Dendritic cell treated with granulocyte-macrophage colony-stimulating factor and Interleukin-4, amounts not matched to agents 40 ng/mL and 50 ng/mL, for 4 days (primary cell): Measurements from ENCODE around the gene STH.
A peak's percentile ranks its signal among the peaks of the same experiment; 100 is the strongest.

Experiments used
- H3K27ac Mint-ChIP-seq: one replicate; pipeline ENCODE4 v1.8.0; 2022; ENCODE audit warnings: mild to moderate bottlenecking, mixed read lengths
- H3K27me3 Mint-ChIP-seq: one replicate; pipeline ENCODE4 v1.8.0; 2022; ENCODE audit warnings: mild to moderate bottlenecking, mixed read lengths
- H3K36me3 Mint-ChIP-seq: one replicate; pipeline ENCODE4 v1.8.0; 2022; ENCODE audit warnings: low read depth, mixed read lengths
- H3K4me1 Mint-ChIP-seq: one replicate; pipeline ENCODE4 v1.8.0; 2022; ENCODE audit warnings: low read depth, mixed read lengths
- H3K4me3 Mint-ChIP-seq: one replicate; pipeline ENCODE4 v1.8.0; 2022; ENCODE audit warnings: mild to moderate bottlenecking, moderate library complexity, mixed read lengths
- H3K9me3 Mint-ChIP-seq: one replicate; pipeline ENCODE4 v1.8.0; 2022; ENCODE audit warnings: mixed read lengths
- intact Hi-C: fragments of 100-400 bp; cut with micrococcal nuclease; formaldehyde crosslinking; loops from one replicate; pipeline ENCODE4 v1.15.0; 2022

The STH gene

DNA sequence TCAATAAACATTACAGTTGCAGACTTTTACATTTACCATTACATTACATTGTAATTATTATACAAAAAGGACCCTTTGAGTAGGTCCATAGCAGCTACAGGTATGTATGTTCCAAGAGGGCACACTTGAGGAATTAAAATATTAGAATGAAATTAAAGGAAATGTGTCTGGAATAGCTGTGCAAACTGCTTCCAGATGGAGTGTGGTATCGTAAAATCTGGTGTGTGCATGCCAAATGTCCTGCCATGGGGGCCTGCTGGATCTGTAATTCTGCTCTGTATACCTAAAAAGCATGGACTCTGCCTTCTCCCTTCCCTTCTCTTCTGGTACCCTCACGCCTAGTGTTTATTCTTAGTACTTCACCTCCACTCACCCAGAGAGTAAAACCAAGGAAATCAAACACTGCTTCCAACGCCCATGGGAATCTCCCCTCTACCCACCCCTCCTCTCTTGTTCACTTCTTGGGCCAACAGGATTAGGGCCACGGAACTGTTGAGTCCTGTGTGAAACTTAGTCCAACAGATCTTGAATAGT is 38.7 kb downstream of the STH start:
- intact Hi-C loops = no loop called here
- no peaks in the 10 kb centered on the region for H3K9me3 Mint-ChIP-seq
- no peak overlapping the region for H3K4me3 Mint-ChIP-seq
- H3K4me1 Mint-ChIP-seq = no peaks in the 10 kb centered on the region
- no peaks in the 10 kb centered on the region for H3K27me3 Mint-ChIP-seq
- H3K36me3 Mint-ChIP-seq = peaks cover 100% of the 10 kb centered on the region
- peak overlapping the region; percentile 4 for H3K27ac Mint-ChIP-seq

DNA sequence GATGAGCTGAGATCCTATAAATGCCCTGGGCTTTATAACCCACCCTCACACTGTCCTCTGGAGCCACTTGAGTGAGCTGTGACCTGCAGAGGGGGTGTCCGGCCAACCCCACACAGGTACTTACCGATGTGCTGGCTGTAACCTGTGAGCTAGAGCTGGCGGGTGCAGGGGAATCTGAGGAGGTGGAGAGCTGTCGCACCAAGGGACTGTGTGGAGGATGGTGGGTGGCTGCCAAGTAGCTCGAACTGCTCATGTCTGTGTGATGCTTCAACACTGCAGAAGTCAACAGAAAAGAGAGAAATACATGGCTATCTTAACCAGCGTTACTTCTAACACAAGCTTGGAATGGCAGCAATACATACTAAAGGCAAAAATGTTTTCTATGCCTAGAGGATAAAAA is 39.4 kb downstream of the STH start:
- Mint-ChIP-seq H3K27me3 (no peaks in the 10 kb centered on the region), H3K4me1 (no peaks in the 10 kb centered on the region), H3K36me3 (peaks cover 99% of the 10 kb centered on the region), H3K27ac (peak overlapping the region; percentile 4), H3K4me3 (no peak overlapping the region), H3K9me3 (no peaks in the 10 kb centered on the region)
- intact Hi-C loops = no loop called here

DNA sequence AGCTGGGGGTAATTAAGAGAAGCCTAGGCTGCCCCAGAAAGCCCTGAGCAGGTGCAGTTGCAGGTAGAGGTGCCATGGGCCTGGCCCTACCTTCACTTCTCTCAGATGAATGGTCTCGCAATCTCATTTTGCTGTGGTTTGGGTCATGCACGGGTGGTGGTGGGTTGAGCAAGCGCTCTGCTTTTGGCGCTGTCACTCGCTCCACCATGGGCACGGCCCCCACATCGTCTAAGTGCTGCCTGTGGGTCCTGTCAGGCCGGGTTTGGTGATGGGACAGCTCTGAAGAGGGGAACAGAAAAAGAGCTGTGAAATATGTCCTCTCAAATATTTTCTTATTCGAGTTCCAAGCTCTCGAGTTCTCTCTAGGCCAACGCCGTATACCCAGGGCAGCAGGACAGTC is 39.9 kb downstream of the STH start:
- Mint-ChIP-seq H3K4me3 (no peak overlapping the region), H3K27me3 (no peaks in the 10 kb centered on the region), H3K9me3 (no peaks in the 10 kb centered on the region), H3K36me3 (peaks cover 99% of the 10 kb centered on the region), H3K4me1 (no peaks in the 10 kb centered on the region), H3K27ac (no peak overlapping the region)
- intact Hi-C loops = no loop called here

DNA sequence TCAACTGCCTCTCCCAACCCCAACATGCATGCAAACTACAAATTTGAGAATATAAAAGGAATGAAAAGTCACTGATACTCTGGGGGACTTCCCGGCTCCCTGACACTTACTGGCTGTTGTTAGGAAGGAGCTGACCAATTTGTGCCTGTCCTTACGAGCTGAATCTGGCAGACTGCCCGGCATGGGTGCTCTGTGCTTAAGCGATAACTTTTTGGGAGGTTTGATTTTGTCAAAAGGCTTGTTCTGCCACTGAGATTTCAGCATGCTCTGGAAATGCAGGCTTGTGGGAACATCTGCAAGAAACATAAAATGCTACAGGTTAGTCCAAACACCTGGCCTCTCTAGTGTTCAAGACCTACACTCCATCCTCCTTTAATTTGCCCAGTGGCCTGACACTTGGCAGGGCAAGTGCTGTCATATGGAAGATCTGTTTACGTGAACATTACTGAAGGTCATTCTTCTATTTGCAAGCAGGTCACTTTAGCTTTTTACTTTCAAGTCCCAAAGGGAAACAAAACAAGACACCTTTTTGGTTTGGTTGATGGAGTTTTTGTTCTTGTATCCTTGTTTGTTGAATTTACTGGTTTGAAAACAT is 40.6 kb downstream of the STH start:
- peaks cover 99% of the 10 kb centered on the region for H3K36me3 Mint-ChIP-seq
- no peaks in the 10 kb centered on the region for H3K27me3 Mint-ChIP-seq
- no peak overlapping the region for H3K27ac Mint-ChIP-seq
- no peak overlapping the region for H3K4me3 Mint-ChIP-seq
- intact Hi-C loops = loop anchor here (10.0 kb wide), 1 partner anchor 145 kb away; no protein-coding TSS in a partner anchor
- H3K9me3 Mint-ChIP-seq = no peaks in the 10 kb centered on the region
- peaks cover 7% of the 10 kb centered on the region for H3K4me1 Mint-ChIP-seq

DNA sequence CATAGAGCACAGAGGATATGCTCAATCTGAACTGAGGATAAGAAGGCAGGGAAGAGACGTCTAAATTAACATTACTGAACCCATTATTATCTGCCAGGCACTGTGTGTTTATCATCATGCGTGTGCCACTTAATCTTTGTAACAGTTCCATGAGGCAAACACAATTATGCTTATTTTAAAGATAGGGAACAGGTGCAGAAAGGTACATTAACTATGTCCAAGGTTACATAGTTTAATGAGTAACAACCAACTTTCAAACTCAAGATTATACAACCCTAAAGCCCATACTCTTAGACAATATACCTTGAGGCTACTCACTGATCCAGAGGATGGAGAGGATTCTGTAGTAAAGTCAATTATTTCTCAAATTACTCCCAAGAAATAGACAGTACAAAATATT is 43.2 kb downstream of the STH start:
- Mint-ChIP-seq H3K27ac (no peak overlapping the region), H3K9me3 (no peaks in the 10 kb centered on the region), H3K4me1 (peaks cover 9% of the 10 kb centered on the region), H3K36me3 (peaks cover 98% of the 10 kb centered on the region), H3K27me3 (no peaks in the 10 kb centered on the region), H3K4me3 (no peak overlapping the region)
- intact Hi-C loops = loop anchor here (10.0 kb wide), 1 partner anchor 143 kb away; no protein-coding TSS in a partner anchor

DNA sequence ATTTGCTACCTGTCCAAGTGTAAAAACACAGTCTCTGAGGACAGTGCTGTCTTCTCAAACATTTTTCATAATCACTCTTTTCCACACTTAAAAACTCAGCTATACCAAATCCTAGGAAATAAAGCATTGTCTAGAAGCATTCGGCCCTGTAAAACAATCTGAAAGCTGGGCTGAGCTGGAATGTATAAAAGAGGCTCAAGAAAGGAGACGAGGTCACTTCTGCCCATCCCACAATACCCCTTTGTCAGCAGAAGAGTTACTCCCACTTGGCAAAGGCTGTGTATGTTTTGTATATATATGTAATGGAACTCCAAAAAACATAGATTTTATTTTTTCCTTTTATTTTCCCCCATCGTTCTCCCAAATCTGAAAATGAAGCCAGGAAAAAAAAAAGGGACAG is 43.9 kb downstream of the STH start:
- intact Hi-C loops = loop anchor here (10.0 kb wide), 1 partner anchor 142 kb away; no protein-coding TSS in a partner anchor
- peaks cover 98% of the 10 kb centered on the region for H3K36me3 Mint-ChIP-seq
- no peaks in the 10 kb centered on the region for H3K27me3 Mint-ChIP-seq
- no peak overlapping the region for H3K4me3 Mint-ChIP-seq
- H3K4me1 Mint-ChIP-seq = peaks cover 9% of the 10 kb centered on the region
- no peak overlapping the region for H3K27ac Mint-ChIP-seq
- no peaks in the 10 kb centered on the region for H3K9me3 Mint-ChIP-seq

DNA sequence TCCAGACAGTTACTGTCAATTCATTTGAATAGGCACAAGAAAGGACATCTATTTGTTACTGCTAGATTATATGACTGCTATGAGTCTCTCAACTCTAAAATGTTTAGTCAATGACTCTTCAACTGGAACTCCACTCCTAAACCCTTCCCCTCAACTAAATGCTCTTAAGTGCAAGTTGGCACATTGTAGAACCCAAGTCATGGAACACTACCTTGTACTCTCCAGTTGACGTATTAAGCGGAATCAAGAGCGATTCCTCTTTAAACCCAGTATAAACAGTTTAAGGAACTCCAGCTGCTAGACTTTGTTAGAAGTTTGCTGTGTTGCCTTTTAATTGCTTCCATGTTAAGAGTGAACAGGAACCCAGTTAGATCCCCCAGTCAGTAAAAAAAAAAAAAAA is 44.6 kb downstream of the STH start:
- Mint-ChIP-seq H3K27me3 (no peaks in the 10 kb centered on the region), H3K36me3 (peaks cover 98% of the 10 kb centered on the region), H3K9me3 (no peaks in the 10 kb centered on the region), H3K4me3 (no peak overlapping the region), H3K4me1 (peaks cover 9% of the 10 kb centered on the region), H3K27ac (peak overlapping the region; percentile 12)
- intact Hi-C loops = loop anchor here (1.0 to 10.0 kb wide), 2 partner anchors 41 to 141 kb away; no protein-coding TSS in a partner anchor

DNA sequence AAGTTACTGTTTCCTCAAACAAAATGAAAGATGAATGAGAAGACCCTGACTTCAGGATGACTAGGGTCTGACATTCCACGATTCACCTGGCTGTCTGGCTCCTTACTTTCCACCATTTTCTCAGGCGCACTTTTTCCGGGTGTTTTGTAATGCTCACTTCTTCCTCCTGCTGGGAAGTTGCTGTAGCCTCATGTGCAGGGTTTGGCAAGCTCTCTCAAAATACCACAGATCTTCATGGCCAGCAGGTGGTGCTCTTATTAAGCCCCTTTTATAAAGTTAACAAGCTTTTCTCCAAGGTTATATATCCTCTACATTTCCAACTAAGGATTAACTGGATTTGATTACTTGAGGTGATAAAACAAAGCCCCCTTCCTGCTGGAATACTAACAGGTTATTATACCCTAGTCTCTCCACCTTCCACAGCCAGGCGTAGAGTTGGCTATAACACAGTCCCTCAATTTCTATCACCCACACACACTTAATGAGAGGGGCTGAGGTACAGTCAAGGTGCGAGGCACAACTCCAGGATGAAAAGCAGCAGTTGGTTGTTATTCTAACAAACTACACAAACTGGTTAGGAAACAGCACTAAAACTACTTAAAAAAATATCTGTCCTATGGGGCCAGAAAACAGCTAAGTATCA is 45.4 kb downstream of the STH start:
- H3K27ac Mint-ChIP-seq = no peak overlapping the region
- H3K27me3 Mint-ChIP-seq = no peaks in the 10 kb centered on the region
- H3K9me3 Mint-ChIP-seq = no peaks in the 10 kb centered on the region
- intact Hi-C loops = loop anchor here (1.0 to 10.0 kb wide), 2 partner anchors 42 to 140 kb away; no protein-coding TSS in a partner anchor
- H3K4me3 Mint-ChIP-seq = no peak overlapping the region
- H3K36me3 Mint-ChIP-seq = peaks cover 98% of the 10 kb centered on the region
- peaks cover 9% of the 10 kb centered on the region for H3K4me1 Mint-ChIP-seq

DNA sequence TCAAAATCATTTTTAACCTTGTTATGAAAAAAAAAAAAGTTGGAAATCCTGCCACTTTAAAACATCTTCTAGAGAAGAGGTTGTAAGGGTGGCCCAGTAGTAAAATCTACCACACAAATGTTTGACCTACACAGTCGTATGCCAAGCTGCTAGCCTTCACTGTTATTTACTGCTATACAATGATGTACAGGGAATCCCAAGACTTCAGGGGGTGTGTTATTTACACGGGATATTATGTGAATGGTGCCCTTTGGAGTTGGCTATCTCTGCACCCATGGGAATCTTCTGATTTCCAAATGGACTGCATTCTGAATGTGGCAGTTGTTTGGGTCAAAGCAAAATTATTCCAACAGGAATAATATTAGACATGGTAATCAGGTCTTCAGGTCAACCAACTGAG is 45.9 kb downstream of the STH start:
- Mint-ChIP-seq H3K9me3 (no peaks in the 10 kb centered on the region), H3K36me3 (peaks cover 98% of the 10 kb centered on the region), H3K4me1 (peaks cover 9% of the 10 kb centered on the region), H3K27me3 (no peaks in the 10 kb centered on the region), H3K27ac (no peak overlapping the region), H3K4me3 (no peak overlapping the region)
- intact Hi-C loops = loop anchor here (1.0 to 10.0 kb wide), 2 partner anchors 43 to 140 kb away; no protein-coding TSS in a partner anchor

DNA sequence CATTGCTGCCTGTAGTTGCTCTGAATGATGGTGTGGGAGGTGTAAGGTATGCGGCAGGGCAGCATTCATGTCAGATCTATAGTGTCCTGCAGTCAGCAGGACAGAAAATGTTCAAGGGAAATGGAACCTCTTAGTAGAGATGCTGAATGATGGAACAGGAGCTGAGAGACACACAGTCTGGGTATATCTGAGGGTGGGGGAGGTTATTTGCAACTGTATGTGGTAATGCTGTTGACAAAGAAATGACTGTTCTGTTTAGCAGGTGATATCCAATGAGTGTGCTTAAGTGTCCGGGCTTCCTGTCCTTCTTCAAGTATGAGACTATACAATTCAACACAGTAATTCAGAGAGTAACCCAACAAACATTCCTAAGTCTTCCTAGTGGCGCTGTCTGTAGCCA is 46.6 kb downstream of the STH start:
- peaks cover 98% of the 10 kb centered on the region for H3K36me3 Mint-ChIP-seq
- no peak overlapping the region for H3K4me3 Mint-ChIP-seq
- H3K27me3 Mint-ChIP-seq = no peaks in the 10 kb centered on the region
- intact Hi-C loops = loop anchor here (10.0 kb wide), 1 partner anchor 139 kb away; no protein-coding TSS in a partner anchor
- H3K9me3 Mint-ChIP-seq = no peaks in the 10 kb centered on the region
- H3K27ac Mint-ChIP-seq = no peak overlapping the region
- peaks cover 9% of the 10 kb centered on the region for H3K4me1 Mint-ChIP-seq

DNA sequence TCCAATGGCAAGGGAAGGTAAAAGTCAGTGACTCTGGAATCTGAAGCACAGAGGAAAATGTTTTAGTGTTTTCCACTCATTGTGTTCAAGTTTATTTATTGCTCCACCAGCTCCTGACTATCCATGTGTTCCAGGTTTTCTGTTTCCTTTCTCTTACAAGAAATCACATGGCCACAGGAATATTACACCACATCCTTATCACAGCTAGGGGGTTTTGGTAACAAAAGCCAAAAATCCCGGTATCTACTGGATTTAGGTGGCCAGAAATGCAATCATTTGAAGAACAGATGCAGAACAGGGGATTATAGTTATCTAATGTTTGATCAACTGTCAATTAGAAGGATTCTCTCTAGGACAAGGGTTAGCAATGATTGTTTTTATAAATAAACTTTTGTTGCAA is 47.9 kb downstream of the STH start:
- no peak overlapping the region for H3K4me3 Mint-ChIP-seq

DNA sequence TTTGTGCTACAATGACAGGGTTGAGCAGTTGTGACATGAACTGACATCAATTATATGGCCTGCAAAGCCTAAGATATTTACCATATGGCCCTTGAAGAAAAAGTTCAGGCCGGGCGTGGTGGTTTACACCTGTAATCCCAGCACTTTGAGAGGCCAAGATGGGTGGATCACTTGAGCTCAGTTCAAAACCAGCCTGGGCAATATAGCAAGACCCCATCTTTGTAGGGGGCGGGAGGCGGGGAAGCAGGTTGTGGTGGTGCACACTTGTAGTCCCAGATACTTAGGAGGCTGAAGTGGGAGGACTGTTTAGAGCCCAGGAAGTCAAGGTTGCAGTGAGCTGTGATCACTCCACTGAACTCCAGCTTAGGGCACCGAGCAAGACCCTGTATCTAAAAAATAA is 48.3 kb downstream of the STH start:
- Mint-ChIP-seq H3K4me1 (peaks cover 9% of the 10 kb centered on the region), H3K27ac (no peak overlapping the region), H3K27me3 (no peaks in the 10 kb centered on the region), H3K36me3 (peaks cover 98% of the 10 kb centered on the region), H3K9me3 (no peaks in the 10 kb centered on the region), H3K4me3 (no peak overlapping the region)
- intact Hi-C loops = loop anchor here (10.0 kb wide), 1 partner anchor 137 kb away; no protein-coding TSS in a partner anchor

More for the DNA sequence above, 47.9 kb downstream of the STH start:
- Mint-ChIP-seq H3K27ac (no peak overlapping the region), H3K36me3 (peaks cover 98% of the 10 kb centered on the region), H3K27me3 (no peaks in the 10 kb centered on the region), H3K9me3 (no peaks in the 10 kb centered on the region), H3K4me1 (peaks cover 9% of the 10 kb centered on the region)
- intact Hi-C loops = loop anchor here (10.0 kb wide), 1 partner anchor 138 kb away; no protein-coding TSS in a partner anchor

DNA sequence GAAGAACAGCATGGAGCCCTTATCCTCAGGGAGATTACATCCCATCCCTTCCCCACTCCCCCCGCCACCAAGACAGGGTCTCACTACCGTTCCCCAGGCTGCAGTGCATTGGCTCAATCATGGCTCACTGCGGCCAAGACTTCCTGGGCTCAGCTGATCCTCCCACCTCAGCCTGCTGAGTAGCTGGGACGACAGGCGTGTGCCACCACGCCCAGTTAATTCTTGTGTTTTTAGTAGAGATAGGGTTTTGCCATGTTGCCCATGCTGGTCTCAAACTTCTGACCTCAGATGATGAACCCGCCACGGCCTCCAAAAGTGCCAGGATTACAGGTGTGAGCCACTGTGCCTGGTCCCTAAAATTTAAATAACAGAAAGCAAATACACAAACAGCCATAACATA is 48.8 kb downstream of the STH start:
- intact Hi-C loops = loop anchor here (10.0 kb wide), 1 partner anchor 137 kb away; no protein-coding TSS in a partner anchor
- Mint-ChIP-seq H3K36me3 (peaks cover 97% of the 10 kb centered on the region), H3K27ac (no peak overlapping the region)

More for the DNA sequence above, 48.8 kb downstream of the STH start:
- H3K9me3 Mint-ChIP-seq = no peaks in the 10 kb centered on the region
- no peaks in the 10 kb centered on the region for H3K27me3 Mint-ChIP-seq
- no peak overlapping the region for H3K4me3 Mint-ChIP-seq
- peaks cover 9% of the 10 kb centered on the region for H3K4me1 Mint-ChIP-seq
